Heart right ventricle (tissue), 16 donors: Measurements from ENCODE around the gene ATP6V0A1. TPM values are rescaled to one million over a fixed set of nuclear protein-coding genes. Genes with fewer than 3 reads are reported as not detected.
"Not testable (repeated sequence)": the region's sequence is repeated elsewhere in the genome, so short reads cannot be mapped to it uniquely, and the experiment has no call there.

Experiments
- ATAC-seq, 8 donors: fragments of 200-7000 bp; cut with Tn5 transposase; one replicate each; pipeline ENCODE4 v1.9.1; 2020; ENCODE audit warnings: mild to moderate bottlenecking in 8 of 8, moderate library complexity in 8 of 8, moderate number of reproducible peaks in 1 of 8
- DNase-seq, 2 donors: peaks; one replicate each; pipeline ENCODE4 v3.0.0-alpha.2; 2020
- H3K27ac ChIP-seq, 10 donors: fragments of 200-600 bp; sonication (generic) in 2 of 10; one replicate each; pipeline versions ENCODE4 v1.5.0 to v1.8.0; 2020 to 2022; ENCODE audit warnings: mild to moderate bottlenecking in 3 of 10
- H3K27me3 ChIP-seq, 7 donors: fragments of 200-600 bp; one replicate each; pipeline ENCODE4 v1.8.0; 2021 to 2022; ENCODE audit warnings: mild to moderate bottlenecking in 2 of 7
- H3K36me3 ChIP-seq, 9 donors: fragments of 200-600 bp; sonication (generic) in 1 of 9; one replicate each; pipeline versions ENCODE4 v1.5.0 to v1.8.0; 2020 to 2022; ENCODE audit warnings: mild to moderate bottlenecking in 2 of 9
- H3K4me1 ChIP-seq, 9 donors: fragments of 200-600 bp; sonication (generic) in 1 of 9; one replicate each; pipeline versions ENCODE4 v1.5.0 to v1.8.0; 2020 to 2022; ENCODE audit warnings: mild to moderate bottlenecking in 4 of 9
- H3K4me3 ChIP-seq, 10 donors: fragments of 200-600 bp; sonication (generic) in 2 of 10; one replicate each; pipeline versions ENCODE4 v1.5.0 to v1.8.0; 2020 to 2022; ENCODE audit warnings: mild to moderate bottlenecking in 7 of 10, moderate library complexity in 2 of 10
- H3K9me3 ChIP-seq, 11 donors: fragments of 200-600 bp in 10 of 11; sonication (generic) in 2 of 11; one replicate each; pipeline versions ENCODE4 v1.5.0 to v1.8.0; 2013 to 2022; ENCODE audit warnings: mild to moderate bottlenecking in 2 of 11, control low read depth in 1 of 11, moderate library complexity in 1 of 11
- WGBS, 2 donors: extraction: QIAGEN DNeasy Blood & Tissue Kit; methylation state at CpG; one replicate each; pipeline ENCODE4 v1.1.7; 2013; ENCODE audit warnings: inconsistent platforms in 1 of 2; 5-methylcytosine and 5-hydroxymethylcytosine counted together
- intact Hi-C, 10 donors: fragments of 100-400 bp; cut with DNase I; formaldehyde crosslinking; loops; one replicate each; pipeline versions ENCODE4 v1.11.1 to v1.14.2; 2022
- polyA plus RNA-seq, 2 donors: library from polyadenylated mRNA; stranded (reverse); fragments of 200-250 nt; gene quantifications; one replicate each; pipeline ENCODE4 v1.2.3, GENCODE V29; 2013
- total RNA-seq, 10 donors: library from RNA; stranded (reverse); fragmentation: NEBNext Ultra II Directional in 3 of 10; extraction: Animal tissue kit (Norgen Biotek cat#: 25700) in 3 of 10; gene quantifications; one replicate each; pipeline versions ENCODE4 v1.2.1 to v1.2.4, GENCODE V29; 2021 to 2023
- TF ChIP-seq, protein P1 (sequence below), 9 donors: fragments of 200-600 bp; sonication (generic) in 2 of 9; IDR thresholded peaks; one replicate each; pipeline versions ENCODE4 v1.5.0 to v1.8.0; 2021 to 2022; ENCODE audit warnings: antibody characterized with exemption in 9 of 9, mild to moderate bottlenecking in 5 of 9, moderate library complexity in 1 of 9
- donor health status: Arrhythmogenic right ventricular cardiomyopathy.
- donor health status: ischemic (EF 13 %, LVEDD 7.1; RV severe dilation, severe dysfunction).
- donor health status: healthy with polysubstance abuse.
- donor health status: DM: no; HTN: yes; CAD: no.
- donor health status: DM: no; HTN: no; CAD: no.
- donor health status: ischemic (EF 25% LVEDD 6.9; RV normal size, moderate dysfunction).
- donor health status: ischemic (EF 25% LVEDD 5.7; RV mildly dilated, moderate dysfunction).
- donor health status: healthy.
- donor health status: DM: yes; HTN: yes; CAD: no.
- donor health status: Ischemic cardiomyopathy.
- donor health status: ischemic (EF 35%, LVEDD 5.7; RV mildly dilated, moderate dysfunction).
- donor health status: nonischemic (EF 11% LVEDD 7.7; RV severe dilation, severe dysfunction).
- donor health status: DM: yes; HTN: yes; CAD: no.
- donor health status: PGD.
- donor health status: ischemic (EF 29% LVEDD 5.4; RV normal size, mild dysfunction).
- donor health status: nonischemic (EF 23%, LVEDD 6.1; RV moderate dilation, normal function).

ATP6V0A1 gene
- total and polyA plus RNA-seq, 12 donors, result 28.1 to 48.5 (median 34.4) TPM

DNA sequence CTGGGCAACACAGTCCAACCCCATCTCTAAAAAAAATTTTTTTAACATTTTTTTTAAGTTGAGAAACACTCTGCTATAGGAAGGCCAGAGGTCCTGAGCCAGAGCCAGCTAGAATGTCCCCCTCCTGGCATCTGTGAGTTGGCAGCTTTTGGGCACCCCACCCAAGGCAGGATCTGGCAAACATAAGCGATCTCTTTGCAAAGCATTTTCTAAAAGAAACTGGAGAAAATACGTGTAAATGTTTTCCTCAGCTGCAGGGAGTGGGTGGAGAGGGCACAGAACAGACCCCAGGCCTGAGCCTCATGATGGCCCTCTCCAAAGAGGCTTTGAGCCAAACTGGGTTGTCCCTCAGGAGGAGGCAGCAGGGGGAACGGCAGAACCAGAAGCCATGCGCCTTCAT is 47.3 kb upstream of the ATP6V0A1 start:
- intact Hi-C loops, result no loop called here
- no peak for ATAC-seq
- peak overlapping the region in 5 of 10 donors; percentile 0 to 28 (median 10) for H3K4me3 ChIP-seq
- H3K4me1 ChIP-seq, result peaks cover 55 to 100% (median 95%) of the 10 kb centered on the region in 9 donors
- TF ChIP-seq, protein P1, sequence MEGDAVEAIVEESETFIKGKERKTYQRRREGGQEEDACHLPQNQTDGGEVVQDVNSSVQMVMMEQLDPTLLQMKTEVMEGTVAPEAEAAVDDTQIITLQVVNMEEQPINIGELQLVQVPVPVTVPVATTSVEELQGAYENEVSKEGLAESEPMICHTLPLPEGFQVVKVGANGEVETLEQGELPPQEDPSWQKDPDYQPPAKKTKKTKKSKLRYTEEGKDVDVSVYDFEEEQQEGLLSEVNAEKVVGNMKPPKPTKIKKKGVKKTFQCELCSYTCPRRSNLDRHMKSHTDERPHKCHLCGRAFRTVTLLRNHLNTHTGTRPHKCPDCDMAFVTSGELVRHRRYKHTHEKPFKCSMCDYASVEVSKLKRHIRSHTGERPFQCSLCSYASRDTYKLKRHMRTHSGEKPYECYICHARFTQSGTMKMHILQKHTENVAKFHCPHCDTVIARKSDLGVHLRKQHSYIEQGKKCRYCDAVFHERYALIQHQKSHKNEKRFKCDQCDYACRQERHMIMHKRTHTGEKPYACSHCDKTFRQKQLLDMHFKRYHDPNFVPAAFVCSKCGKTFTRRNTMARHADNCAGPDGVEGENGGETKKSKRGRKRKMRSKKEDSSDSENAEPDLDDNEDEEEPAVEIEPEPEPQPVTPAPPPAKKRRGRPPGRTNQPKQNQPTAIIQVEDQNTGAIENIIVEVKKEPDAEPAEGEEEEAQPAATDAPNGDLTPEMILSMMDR (IDR thresholded peaks at IDR 0.05), result no peak
- peaks cover 0 to 6% (median 0%) of the 10 kb centered on the region in 9 donors for H3K36me3 ChIP-seq
- no peak for DNase-seq
- H3K27me3 ChIP-seq, result no peaks in the 10 kb centered on the region
- 17 to 25% methylated on average over 4 of the region's 4 CpGs for WGBS, 2 donors
- peak overlapping the region; percentile 21 to 100 (median 84) for H3K27ac ChIP-seq
- no peaks in the 10 kb centered on the region for H3K9me3 ChIP-seq

DNA sequence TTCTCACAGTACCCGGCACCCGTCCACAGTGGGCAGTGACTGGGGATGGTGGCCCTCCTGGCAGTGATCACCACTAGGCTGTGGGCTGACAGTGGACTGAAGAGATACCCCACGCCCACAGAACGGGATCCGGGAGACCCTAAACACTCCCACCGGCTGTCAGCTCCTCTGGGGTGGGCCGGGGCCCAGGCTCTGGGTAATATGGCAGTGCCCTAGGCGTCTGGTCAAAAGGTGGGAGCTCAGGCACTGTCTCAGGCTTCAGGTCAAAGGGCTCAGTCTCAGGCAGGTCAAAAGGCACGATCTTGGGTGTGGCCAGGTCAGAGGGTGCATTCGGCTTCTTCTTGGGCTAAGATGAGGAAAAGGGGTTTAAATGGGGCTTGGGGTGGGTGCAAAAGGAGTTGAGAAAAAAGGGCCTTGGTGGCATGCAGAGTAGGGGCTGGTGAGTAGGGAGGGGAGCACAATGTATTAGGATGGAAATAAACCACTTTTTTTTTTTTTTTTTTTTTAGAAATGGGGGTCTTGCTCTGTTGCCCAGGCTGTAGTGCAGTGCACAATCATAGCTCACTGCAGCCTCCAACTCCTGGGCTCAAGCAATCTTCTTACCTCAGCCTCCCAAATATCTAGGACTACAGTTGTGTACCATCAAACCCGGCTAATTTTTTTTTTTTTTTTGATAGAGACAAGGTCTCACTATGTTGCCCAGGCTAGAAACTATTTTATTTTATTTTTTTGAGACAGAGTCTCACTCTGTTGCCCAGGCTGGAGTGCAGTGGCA is 46.6 kb upstream of the ATP6V0A1 start:
- peaks cover 49 to 100% (median 95%) of the 10 kb centered on the region in 9 donors for H3K4me1 ChIP-seq
- peak overlapping the region in 4 of 10 donors; percentile 0 to 28 (median 12) for H3K4me3 ChIP-seq
- no peak for DNase-seq
- no peak for ATAC-seq
- H3K27ac ChIP-seq, result peak overlapping the region; percentile 21 to 100 (median 84)
- intact Hi-C loops, result no loop called here
- TF ChIP-seq, protein P1 (IDR thresholded peaks at IDR 0.05), result no peak
- H3K9me3 ChIP-seq, result no peaks in the 10 kb centered on the region
- WGBS, 2 donors, result 56 to 67% methylated on average over 11 of the region's 11 CpGs
- no peaks in the 10 kb centered on the region for H3K27me3 ChIP-seq
- peaks cover 0 to 7% (median 0%) of the 10 kb centered on the region in 9 donors for H3K36me3 ChIP-seq

DNA sequence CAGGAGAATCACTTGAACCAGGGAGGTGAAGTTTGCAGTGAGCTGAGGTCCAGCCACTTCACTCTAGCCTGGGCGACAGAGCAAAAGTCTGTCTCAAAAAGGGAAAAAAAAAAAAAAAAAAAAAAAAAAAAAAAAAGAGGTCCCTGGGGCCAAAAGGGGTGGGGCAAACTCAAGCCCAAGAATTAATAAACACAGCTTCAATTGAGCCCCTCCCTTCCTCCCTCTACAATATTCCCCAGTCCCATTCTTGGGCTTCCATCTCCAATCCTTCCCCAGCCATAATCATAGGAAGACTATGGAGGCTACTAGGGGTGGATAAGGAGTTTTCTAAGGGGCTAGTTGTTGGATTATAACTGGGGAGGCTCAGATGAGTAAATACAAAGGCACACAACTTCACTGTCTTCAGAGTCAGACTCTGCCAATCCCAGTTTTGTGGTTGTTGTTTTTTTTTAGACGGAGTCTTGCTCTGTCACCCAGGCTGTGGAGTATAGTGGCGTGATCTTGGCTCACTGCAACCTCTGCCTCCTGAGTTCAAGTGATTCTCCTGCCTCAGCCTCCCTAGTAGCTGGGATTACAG is 45.1 kb upstream of the ATP6V0A1 start:
- Histone ChIP-seq H3K4me1 (peaks cover 48 to 100% (median 94%) of the 10 kb centered on the region in 9 donors), H3K27ac (peak overlapping the region; percentile 2 to 100 (median 74)), H3K27me3 (no peaks in the 10 kb centered on the region), H3K36me3 (peaks cover 0 to 19% (median 0%) of the 10 kb centered on the region in 9 donors), H3K9me3 (no peaks in the 10 kb centered on the region), H3K4me3 (peak overlapping the region in 1 of 10 donors; percentile 21)
- no peak for DNase-seq
- intact Hi-C loops, result no loop called here
- TF ChIP-seq, protein P1 (IDR thresholded peaks at IDR 0.05), result no peak
- 45 to 61% methylated on average over 3 of the region's 3 CpGs for WGBS, 2 donors
- ATAC-seq, result peak in 4 of 8 donors; percentile 20 to 49 (median 28)

DNA sequence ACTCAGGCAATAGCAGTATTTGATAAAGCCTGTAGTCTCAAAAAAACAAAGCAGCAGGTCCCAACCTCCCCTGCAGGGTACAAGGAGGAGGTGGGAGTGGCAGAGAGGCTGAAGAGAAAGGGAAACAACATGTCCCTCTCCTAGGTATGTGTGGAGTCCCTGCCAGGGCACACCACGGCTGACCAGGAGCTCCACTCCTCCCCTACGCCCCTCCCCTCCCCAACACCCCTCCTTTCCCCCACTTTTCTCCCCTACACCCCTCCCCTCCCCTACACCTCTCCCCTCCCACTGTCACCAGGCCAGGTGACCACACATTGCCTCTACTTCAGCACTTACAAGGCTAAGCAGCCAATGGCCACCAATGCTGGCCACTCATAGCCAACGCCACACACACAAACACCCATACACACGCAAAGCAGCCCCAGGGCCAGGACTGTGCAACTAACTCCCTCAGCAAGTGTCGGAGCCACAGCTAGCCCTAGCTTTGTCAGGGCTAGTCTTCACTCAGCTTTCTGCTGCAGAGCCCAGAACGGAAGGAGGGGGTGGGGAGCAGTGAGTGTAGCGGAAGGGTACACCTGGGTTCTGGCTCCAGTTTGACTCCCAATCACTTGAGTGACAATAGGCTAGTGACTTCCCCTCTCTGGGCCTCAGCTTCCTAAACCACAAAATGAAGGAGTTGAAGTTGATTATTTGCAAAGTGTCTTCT is 43.8 kb upstream of the ATP6V0A1 start:
- intact Hi-C loops, result no loop called here
- peaks cover 0 to 19% (median 0%) of the 10 kb centered on the region in 9 donors for H3K36me3 ChIP-seq
- peak overlapping the region in 7 of 10 donors; percentile 3 to 40 (median 18) for H3K4me3 ChIP-seq
- peak; percentile 20 to 58 (median 44) for ATAC-seq
- TF ChIP-seq, protein P1 (IDR thresholded peaks at IDR 0.05), result no peak
- peak overlapping the region; percentile 25 to 100 (median 70) for H3K27ac ChIP-seq
- H3K27me3 ChIP-seq, result peaks cover 0 to under 1% (median 0%) of the 10 kb centered on the region in 7 donors
- no peaks in the 10 kb centered on the region for H3K9me3 ChIP-seq
- H3K4me1 ChIP-seq, result peaks cover 41 to 100% (median 92%) of the 10 kb centered on the region in 9 donors
- DNase-seq, result no peak
- WGBS, 2 donors, result 44 to 55% methylated on average over 7 of the region's 7 CpGs

DNA sequence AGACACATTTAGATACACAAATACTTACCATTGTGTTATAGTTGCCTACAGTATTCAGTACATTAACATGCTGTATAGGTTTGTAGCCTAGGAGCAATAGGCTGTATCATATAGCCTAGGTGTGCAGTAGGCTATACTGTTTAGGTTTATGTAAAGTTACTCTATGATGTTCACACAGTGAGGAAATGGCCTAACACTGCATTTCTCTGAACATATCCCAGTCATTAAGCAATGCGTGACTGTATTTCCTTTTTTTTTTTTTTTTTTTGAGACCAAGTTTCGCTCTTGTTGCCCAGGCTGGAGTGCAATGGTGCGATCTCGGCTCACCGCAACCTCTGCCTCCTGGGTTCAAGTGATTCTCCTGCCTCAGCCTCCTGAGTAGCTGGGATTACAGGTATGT is 40.7 kb upstream of the ATP6V0A1 start:
- ATAC-seq, intact Hi-C loops, DNase-seq, H3K9me3 ChIP-seq: not testable (repeated sequence)
- H3K27ac ChIP-seq, result peak overlapping the region in 6 of 10 donors; percentile 72 to 100 (median 99)
- H3K4me3 ChIP-seq, result peak overlapping the region in 4 of 10 donors; percentile 11 to 99 (median 92)
- WGBS, 2 donors, result 71 to 87% methylated on average over 5 of the region's 5 CpGs
- H3K36me3 ChIP-seq, result peaks cover 0 to 13% (median 0%) of the 10 kb centered on the region in 9 donors
- H3K27me3 ChIP-seq, result peaks cover 0 to 32% (median 0%) of the 10 kb centered on the region in 7 donors
- H3K4me1 ChIP-seq, result peaks cover 27 to 96% (median 82%) of the 10 kb centered on the region in 9 donors
